OCI-M2 (cell line): ENCODE measurements around the gene PPP2R5D.
"Not testable (repeated sequence)": the region's sequence is repeated elsewhere in the genome, so short reads cannot be mapped to it uniquely, and the experiment has no call there.

Source experiments
- DNase-seq: peaks from one replicate; lab custom pipeline; 2025; ENCODE audit not compliant: unreplicated experiment; lab: John Stamatoyannopoulos, UW

PPP2R5D gene

GRCh38 chr6:43021270-43022047 lies 37.1 kb downstream of the PPP2R5D start, which contains the start of gene RRP36:
Gene RRP36, plus strand, starts transcription at chr6:43021623. Its CDS starts 32 bp downstream, at chr6:43021655.
- DNase-seq, result no peak

- no peak for DNase-seq
These were observed 40.1 kb downstream of the PPP2R5D start for GRCh38 chr6:43024436-43024835.

GRCh38 chr6:43026365-43026764 lies 42.0 kb downstream of the PPP2R5D start:
- DNase-seq, result no peak

GRCh38 chr6:43029120-43029519 lies 44.8 kb downstream of the PPP2R5D start:
- DNase-seq, result no peak

GRCh38 chr6:43032326-43032725 lies 48.0 kb downstream of the PPP2R5D start:
- no peak for DNase-seq

- DNase-seq, result no peak
These were observed 49.3 kb downstream of the PPP2R5D start for GRCh38 chr6:43033496-43034189.

GRCh38 chr6:43034190-43034525 lies 49.8 kb downstream of the PPP2R5D start:
- no peak for DNase-seq

- no peak for DNase-seq
These were observed 51.3 kb downstream of the PPP2R5D start for GRCh38 chr6:43035495-43036194.

GRCh38 chr6:43036712-43037111 lies 52.3 kb downstream of the PPP2R5D start:
- DNase-seq, result no peak

GRCh38 chr6:43037197-43037596 lies 52.8 kb downstream of the PPP2R5D start:
- DNase-seq, result no peak

GRCh38 chr6:43037706-43038105 lies 53.3 kb downstream of the PPP2R5D start:
- no peak for DNase-seq

- no peak for DNase-seq
These were observed 54.4 kb downstream of the PPP2R5D start for GRCh38 chr6:43038727-43039126.

GRCh38 chr6:43040542-43041257 lies 56.3 kb downstream of the PPP2R5D start:
- no peak for DNase-seq

GRCh38 chr6:43041475-43041874 lies 57.1 kb downstream of the PPP2R5D start:
- not testable (repeated sequence) for DNase-seq

GRCh38 chr6:43043310-43043709 lies 58.9 kb downstream of the PPP2R5D start:
- DNase-seq, result no peak

GRCh38 chr6:43045371-43045930 lies 61.1 kb downstream of the PPP2R5D start:
- DNase-seq, result no peak

GRCh38 chr6:43047998-43048397 lies 63.6 kb downstream of the PPP2R5D start:
- DNase-seq, result no peak

GRCh38 chr6:43050981-43051380 lies 66.6 kb downstream of the PPP2R5D start:
- no peak for DNase-seq

- DNase-seq, result no peak
These were observed 68.0 kb downstream of the PPP2R5D start for GRCh38 chr6:43052225-43052841.

- DNase-seq, result no peak
These were observed 68.6 kb downstream of the PPP2R5D start for GRCh38 chr6:43052842-43053544.
